ENCODE results near the gene USP5.

The USP5 gene

GRCh38 chr12:6826734-6827436 is 25.1 kb upstream of the USP5 start:
- DNase-seq: no peak

- peak; percentile 97 for DNase-seq
Observed at GRCh38 chr12:6827437-6827911, 24.5 kb upstream of the USP5 start.

GRCh38 chr12:6827982-6828780 is 23.8 kb upstream of the USP5 start, which contains the start of gene P3H3:
Gene P3H3, plus strand, starts transcription at chr12:6828407. Its CDS starts 34 bp downstream, at chr12:6828441.
- peak; percentile 77 for DNase-seq

GRCh38 chr12:6828781-6829535 is 23.0 kb upstream of the USP5 start:
- peak; percentile 78 for DNase-seq

- no peak for DNase-seq
Observed at GRCh38 chr12:6829536-6830220, 22.3 kb upstream of the USP5 start.

- no peak for DNase-seq
Observed at GRCh38 chr12:6830286-6830890, 21.6 kb upstream of the USP5 start.

GRCh38 chr12:6830999-6831398 is 21.0 kb upstream of the USP5 start:
- DNase-seq: no peak

- DNase-seq: no peak
Observed at GRCh38 chr12:6831450-6831995, 20.4 kb upstream of the USP5 start.

- DNase-seq: no peak
Observed at GRCh38 chr12:6832125-6832524, 19.8 kb upstream of the USP5 start.

- DNase-seq: no peak
Observed at GRCh38 chr12:6833189-6833890, 18.6 kb upstream of the USP5 start.

GRCh38 chr12:6834254-6834653 is 17.7 kb upstream of the USP5 start:
- no peak for DNase-seq

- DNase-seq: no peak
Observed at GRCh38 chr12:6834873-6835272, 17.1 kb upstream of the USP5 start.

- DNase-seq: no peak
Observed at GRCh38 chr12:6836851-6837250, 15.1 kb upstream of the USP5 start.

- no peak for DNase-seq
Observed at GRCh38 chr12:6837370-6838060, 14.4 kb upstream of the USP5 start.

GRCh38 chr12:6838854-6839253 is 13.1 kb upstream of the USP5 start:
- DNase-seq: no peak

- DNase-seq: peak; percentile 77
Observed at GRCh38 chr12:6839482-6840201, 12.3 kb upstream of the USP5 start.

- DNase-seq: no peak
Observed at GRCh38 chr12:6840330-6840729, 11.6 kb upstream of the USP5 start.

- no peak for DNase-seq
Observed at GRCh38 chr12:6840761-6841515, 11.0 kb upstream of the USP5 start, which contains the start of gene GNB3. Gene GNB3, plus strand, starts transcription at chr12:6840925. Its CDS starts 363 bp downstream, at chr12:6841288.

- no peak for DNase-seq
Observed at GRCh38 chr12:6842075-6842474, 9.9 kb upstream of the USP5 start.
